Kidney (tissue), 14 donors: ENCODE data around the gene NINJ2. TPM values are rescaled to one million over a fixed set of nuclear protein-coding genes. Genes with fewer than 3 reads are reported as not detected.
A peak's percentile ranks its signal among the peaks of the same experiment; 100 is the strongest.

Experiments used
- DNase-seq, 5 donors: peaks; one replicate each; pipeline ENCODE4 v3.0.0-alpha.2; 2013 to 2020
- FAIRE-seq: peaks from 2 replicates; lab custom pipeline; 2012; peaks lifted over from hg19 to GRCh38; lab: Jason Lieb, UNC
- H3K27ac ChIP-seq, 2 donors: one replicate each; pipeline ENCODE4 v1.7.0; 2013; ENCODE audit warnings: low read depth in 2 of 2, low read length in 2 of 2, inconsistent platforms in 1 of 2
- H3K27me3 ChIP-seq: one replicate; pipeline ENCODE4 v1.7.1; 2013; ENCODE audit warnings: low read length, inconsistent platforms; ENCODE audit not compliant: control insufficient read depth, insufficient read depth
- H3K36me3 ChIP-seq, 3 donors: one replicate each; pipeline versions ENCODE4 v1.7.0 to v1.7.1; 2013; ENCODE audit warnings: low read length in 3 of 3, control low read depth in 1 of 3, inconsistent platforms in 1 of 3; ENCODE audit not compliant: insufficient read depth in 3 of 3, control insufficient read depth in 2 of 3
- H3K4me1 ChIP-seq, 3 donors: one replicate each; pipeline versions ENCODE4 v1.7.0 to v1.7.1; 2013; ENCODE audit warnings: low read length in 3 of 3, inconsistent platforms in 1 of 3, low read depth in 1 of 3; ENCODE audit not compliant: control insufficient read depth in 2 of 3, insufficient read depth in 2 of 3
- H3K4me3 ChIP-seq, 3 donors: one replicate each; pipeline versions ENCODE4 v1.7.0 to v1.8.1; 2013; ENCODE audit warnings: low read length in 3 of 3, control low read depth in 1 of 3, inconsistent platforms in 1 of 3
- H3K9ac ChIP-seq, 3 donors: one replicate each; pipeline versions ENCODE4 v1.7.0 to v1.7.1; 2013; ENCODE audit warnings: low read length in 3 of 3, control low read depth in 1 of 3, inconsistent platforms in 1 of 3
- H3K9me3 ChIP-seq, 3 donors: one replicate each; pipeline versions ENCODE4 v1.7.0 to v1.7.1; 2013; ENCODE audit warnings: low read length in 3 of 3, control low read depth in 1 of 3, inconsistent platforms in 1 of 3; ENCODE audit not compliant: control insufficient read depth in 2 of 3, insufficient read depth in 1 of 3
- CTCF ChIP-seq: IDR thresholded peaks from 3 replicates; pipeline ENCODE4 v1.5.1; 2012; ENCODE audit warnings: mild to moderate bottlenecking, moderate library complexity, borderline replicate concordance; ENCODE audit not compliant: insufficient read depth; ENCODE audit errors: extremely low read depth
- intact Hi-C: fragments of 100-400 bp; cut with DNase I; formaldehyde crosslinking; loops from one replicate; pipeline ENCODE4 v1.11.1; 2022
- polyA plus RNA-seq: library from polyadenylated mRNA; stranded (reverse); fragments of 350-450 nt; fragmentation: Illumina TruSeq; extraction: RNeasy Lipid Tissue Mini Kit (QIAGEN cat#74804); gene quantifications from one replicate; pipeline ENCODE4 v1.2.3, GENCODE V29; 2014; ENCODE audit warnings: low read depth, low replicate concordance; ENCODE audit not compliant: insufficient read depth
- total RNA-seq: library from RNA; stranded (reverse); fragmentation: NEBNext Ultra II Directional; extraction: Animal tissue kit (Norgen Biotek cat#: 25700); gene quantifications from one replicate; pipeline ENCODE4 v1.2.1, GENCODE V29; 2021
- donor health status: control.
- donor health status: control.
- donor health status: control.
- donor health status: control.
- donor health status: control.
- donor health status: DM: yes; HTN: yes; CAD: no.
- donor health status: Normal renal cell carcinoma (clear cell type).

Gene NINJ2
- total and polyA plus RNA-seq, 2 donors from 2014 or later = 0.69 to 2.8 TPM

- Histone ChIP-seq H3K4me1 (peaks cover 0 to 6% (median 0%) of the 10 kb centered on the region in 3 donors), H3K9me3 (no peaks in the 10 kb centered on the region), H3K9ac (peak overlapping the region in 1 of 3 donors; percentile 62), H3K27ac (no peak overlapping the region), H3K27me3 (no peaks in the 10 kb centered on the region), H3K36me3 (no peaks in the 10 kb centered on the region), H3K4me3 (peak overlapping the region in 1 of 3 donors; percentile 76)
- intact Hi-C loops = no loop called here
- no peak for TF ChIP-seq CTCF
- DNase-seq (no peak), FAIRE-seq (no peak)
These were observed 94.1 kb downstream of the NINJ2 start for GRCh38 chr12:569091-569676.

GRCh38 chr12:568486-568885 is 94.8 kb downstream of the NINJ2 start:
- Histone ChIP-seq H3K27me3 (no peaks in the 10 kb centered on the region), H3K9me3 (no peaks in the 10 kb centered on the region), H3K36me3 (no peaks in the 10 kb centered on the region), H3K27ac (no peak overlapping the region), H3K9ac (no peak overlapping the region), H3K4me1 (peaks cover 0 to 6% (median 0%) of the 10 kb centered on the region in 3 donors), H3K4me3 (no peak overlapping the region)
- FAIRE-seq (no peak), DNase-seq (no peak)
- intact Hi-C loops = no loop called here
- no peak for TF ChIP-seq CTCF

- no peaks in the 10 kb centered on the region for H3K9me3 ChIP-seq
- FAIRE-seq = no peak
- H3K4me3 ChIP-seq = no peak overlapping the region
- H3K4me1 ChIP-seq = peaks cover 0 to 5% (median 0%) of the 10 kb centered on the region in 3 donors
- no peak overlapping the region for H3K9ac ChIP-seq
- no peak overlapping the region for H3K27ac ChIP-seq
- DNase-seq = no peak
- TF ChIP-seq CTCF = no peak
- no peaks in the 10 kb centered on the region for H3K36me3 ChIP-seq
- intact Hi-C loops = no loop called here
- no peaks in the 10 kb centered on the region for H3K27me3 ChIP-seq
These were observed 97.6 kb downstream of the NINJ2 start for GRCh38 chr12:565589-566105.
